ENCODE data around the gene PARP16.
A peak's percentile ranks its signal among the peaks of the same experiment; 100 is the strongest.

PARP16 gene

GRCh38 chr15:65286704-65287519, at the start of gene PARP16:
TSS of gene PARP16 (minus strand) at chr15:65286883. CDS start at chr15:65286426, 457 bp downstream.
- no peak for TF ChIP-seq ZNF274 (IDR thresholded peaks at IDR 0.05; ENCODE audit: low read depth, low read length)
- H3K4me3 ChIP-seq (ENCODE audit: low read length): peak within 1 kb of the TSS; percentile 90

- TF ChIP-seq ZNF274 (IDR thresholded peaks at IDR 0.05; ENCODE audit: low read depth, low read length): no peak
- no peak overlapping the region for H3K4me3 ChIP-seq (ENCODE audit: low read length)
These were observed 48.8 kb upstream of the PARP16 start for GRCh38 chr15:65335278-65336055.

DNA sequence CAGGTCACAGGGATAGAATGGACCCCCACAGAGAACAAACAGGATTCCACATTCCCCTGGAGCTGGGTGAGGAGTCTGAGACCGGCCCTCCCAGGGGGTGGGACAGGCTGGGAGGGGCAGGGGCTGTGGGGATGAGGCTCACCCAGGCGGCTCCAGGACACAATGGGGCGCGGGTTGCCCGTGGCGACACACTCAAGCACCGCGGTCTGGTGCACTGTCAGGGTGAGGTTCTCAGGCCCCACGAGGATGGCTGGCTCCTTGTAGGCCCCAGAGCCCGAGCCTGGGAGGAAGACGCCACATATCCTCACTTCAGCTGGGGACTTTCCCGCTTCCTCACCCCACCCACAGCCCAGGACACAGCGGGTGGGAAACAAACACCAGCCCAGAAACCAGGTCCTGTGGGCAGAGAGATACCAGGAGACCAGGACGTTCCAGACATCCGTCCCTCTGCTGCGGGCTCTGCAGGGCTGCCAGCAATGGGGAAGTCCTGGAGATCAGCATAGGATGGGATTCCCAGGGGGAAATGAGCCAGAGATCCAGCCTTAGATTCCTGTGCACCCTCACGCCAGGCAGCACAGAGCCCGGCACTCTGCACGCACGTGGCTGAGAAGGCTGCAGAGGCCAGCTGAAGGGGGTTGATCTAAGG, 48.0 kb upstream of the PARP16 start:
- no peak for TF ChIP-seq ZNF274 (IDR thresholded peaks at IDR 0.05; ENCODE audit: low read depth, low read length)
- H3K4me3 ChIP-seq (ENCODE audit: low read length): no peak overlapping the region

DNA sequence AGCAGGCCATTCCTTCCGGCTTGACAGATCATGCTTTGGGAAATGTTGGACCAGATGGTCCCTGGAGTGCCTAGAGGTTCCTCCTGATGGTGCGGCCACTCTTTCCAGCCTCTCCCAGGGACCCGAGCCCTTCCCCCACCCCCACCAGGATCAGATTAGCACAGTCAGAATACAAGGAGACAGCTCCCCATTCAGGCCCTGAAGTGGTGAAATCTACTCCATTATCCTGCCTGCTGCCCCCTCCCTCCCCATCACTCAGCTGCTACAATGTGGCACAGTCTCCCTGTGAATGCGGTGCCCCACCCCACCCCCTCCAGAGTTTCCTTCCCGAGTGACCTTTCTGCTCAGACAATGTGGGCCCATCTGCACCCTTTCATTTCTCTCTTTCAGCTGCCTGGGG, 47.2 kb upstream of the PARP16 start:
- H3K4me3 ChIP-seq (ENCODE audit: low read length): no peak overlapping the region
- TF ChIP-seq ZNF274 (IDR thresholded peaks at IDR 0.05; ENCODE audit: low read depth, low read length): no peak

DNA sequence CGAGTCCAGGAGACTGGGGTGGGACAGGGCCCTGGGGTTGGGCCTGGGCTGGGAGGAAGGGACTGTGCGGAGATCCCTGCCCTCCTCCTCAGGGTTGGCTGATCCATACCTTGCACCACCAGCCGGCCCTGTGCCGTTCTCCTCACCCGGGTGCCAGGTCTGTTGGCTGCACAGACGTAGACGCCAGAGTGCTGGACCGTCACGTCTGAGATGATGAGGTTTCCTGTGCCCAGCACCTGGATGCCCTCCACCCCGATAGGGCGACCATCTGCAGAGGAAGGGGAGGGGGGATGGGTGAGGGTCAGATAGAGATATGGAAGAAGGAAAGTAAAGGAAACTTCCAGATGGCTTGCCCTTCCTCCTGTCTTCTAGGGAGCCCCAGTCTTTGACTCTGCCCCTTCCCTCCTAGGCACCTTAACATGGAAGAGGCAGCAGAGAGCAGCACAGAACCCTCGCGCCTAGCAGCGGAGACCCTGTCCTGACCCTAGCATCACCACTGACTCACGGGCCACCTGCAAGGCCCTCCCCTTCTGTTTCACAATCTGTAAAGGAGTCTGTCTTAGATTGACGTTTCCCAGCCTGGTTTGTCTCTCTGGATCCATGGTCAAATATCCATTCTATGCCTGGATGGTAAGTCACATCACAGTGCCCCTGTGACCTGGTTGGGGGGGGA, 46.6 kb upstream of the PARP16 start:
- H3K4me3 ChIP-seq (ENCODE audit: low read length): no peak overlapping the region
- TF ChIP-seq ZNF274 (IDR thresholded peaks at IDR 0.05; ENCODE audit: low read depth, low read length): no peak

- H3K4me3 ChIP-seq (ENCODE audit: low read length): no peak overlapping the region
- no peak for TF ChIP-seq ZNF274 (IDR thresholded peaks at IDR 0.05; ENCODE audit: low read depth, low read length)
These were observed 45.9 kb upstream of the PARP16 start for GRCh38 chr15:65332391-65333147.

GRCh38 chr15:65331811-65332210, 45.1 kb upstream of the PARP16 start:
- TF ChIP-seq ZNF274 (IDR thresholded peaks at IDR 0.05; ENCODE audit: low read depth, low read length): no peak
- H3K4me3 ChIP-seq (ENCODE audit: low read length): no peak overlapping the region

- H3K4me3 ChIP-seq (ENCODE audit: low read length): no peak overlapping the region
- no peak for TF ChIP-seq ZNF274 (IDR thresholded peaks at IDR 0.05; ENCODE audit: low read depth, low read length)
These were observed 44.4 kb upstream of the PARP16 start for GRCh38 chr15:65330934-65331645.

- TF ChIP-seq ZNF274 (IDR thresholded peaks at IDR 0.05; ENCODE audit: low read depth, low read length): no peak
- no peak overlapping the region for H3K4me3 ChIP-seq (ENCODE audit: low read length)
These were observed 43.5 kb upstream of the PARP16 start for GRCh38 chr15:65329984-65330735.

- no peak overlapping the region for H3K4me3 ChIP-seq (ENCODE audit: low read length)
- no peak for TF ChIP-seq ZNF274 (IDR thresholded peaks at IDR 0.05; ENCODE audit: low read depth, low read length)
These were observed 42.8 kb upstream of the PARP16 start for GRCh38 chr15:65329288-65329983.

DNA sequence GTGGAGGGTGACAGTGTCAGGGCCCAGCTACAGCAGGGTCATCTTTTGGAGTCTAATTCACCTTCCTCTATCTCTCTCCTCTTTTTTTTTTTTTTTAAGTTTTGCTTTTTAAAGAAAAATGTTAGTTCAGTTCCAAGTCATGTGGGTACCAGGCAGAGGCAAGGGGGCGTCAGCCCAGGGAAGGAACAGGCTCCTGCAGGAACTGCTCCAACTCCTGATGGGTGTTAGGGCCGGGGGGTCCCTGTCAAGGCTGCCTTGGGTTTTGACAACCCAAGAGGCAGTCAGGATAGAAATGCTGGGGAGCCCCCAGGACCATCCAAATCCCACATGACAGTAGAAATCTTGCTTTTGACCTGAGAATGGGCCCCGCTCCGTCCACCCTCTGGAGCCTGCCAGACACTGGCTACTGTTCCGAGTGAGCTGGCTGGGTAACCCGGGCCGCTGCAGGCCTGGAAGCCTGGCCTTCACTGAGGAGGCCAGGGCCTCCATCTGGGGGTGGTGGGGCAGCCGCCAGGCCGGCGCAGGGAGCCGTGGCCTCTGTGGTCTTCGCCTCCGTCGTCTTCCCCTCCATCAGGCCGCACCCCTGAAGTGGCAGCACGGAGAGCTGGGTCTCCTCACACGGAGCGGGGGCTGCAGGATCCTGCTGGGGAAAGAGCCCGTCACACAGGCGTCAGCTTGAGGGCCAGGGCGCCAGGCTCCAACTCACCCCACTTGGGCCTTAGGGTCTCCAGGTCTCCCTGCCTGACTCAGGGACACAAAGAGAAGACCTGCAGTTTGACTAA, 42.0 kb upstream of the PARP16 start:
- no peak overlapping the region for H3K4me3 ChIP-seq (ENCODE audit: low read length)
- TF ChIP-seq ZNF274 (IDR thresholded peaks at IDR 0.05; ENCODE audit: low read depth, low read length): no peak
